AG04449 (cell line): ENCODE data around the gene AQP5.

Source experiments
- CTCF ChIA-PET: fragments of 350-600 bp; formaldehyde crosslinking; extraction: SDS; loops from one replicate; lab custom pipeline; 2021; ENCODE audit warnings: antibody characterized with exemption; lab: Yijun Ruan, JAX
- POLR2A ChIA-PET: fragments of 400-600, 350-600 bp; formaldehyde crosslinking; extraction: SDS; loops from one replicate; lab custom pipeline; 2020; ENCODE audit warnings: antibody characterized with exemption, inconsistent platforms; lab: Yijun Ruan, JAX
- DNase-seq: peaks from one replicate; pipeline ENCODE4 v3.0.0-alpha.2; 2010; ENCODE audit warnings: low read depth, low spot score
- H3K4me3 ChIP-seq: 2 replicates; pipeline ENCODE4 v1.5.1; 2011; ENCODE audit warnings: low read depth, mild to moderate bottlenecking, control low read depth, low read length
- TF ChIP-seq, protein P1 (sequence below): IDR thresholded peaks from one replicate; pipeline ENCODE4 v1.5.1; 2011; ENCODE audit warnings: mild to moderate bottlenecking, moderate library complexity, low read length, control low read depth, inconsistent platforms; ENCODE audit not compliant: insufficient read depth; ENCODE audit errors: missing control alignments

AQP5 gene

DNA sequence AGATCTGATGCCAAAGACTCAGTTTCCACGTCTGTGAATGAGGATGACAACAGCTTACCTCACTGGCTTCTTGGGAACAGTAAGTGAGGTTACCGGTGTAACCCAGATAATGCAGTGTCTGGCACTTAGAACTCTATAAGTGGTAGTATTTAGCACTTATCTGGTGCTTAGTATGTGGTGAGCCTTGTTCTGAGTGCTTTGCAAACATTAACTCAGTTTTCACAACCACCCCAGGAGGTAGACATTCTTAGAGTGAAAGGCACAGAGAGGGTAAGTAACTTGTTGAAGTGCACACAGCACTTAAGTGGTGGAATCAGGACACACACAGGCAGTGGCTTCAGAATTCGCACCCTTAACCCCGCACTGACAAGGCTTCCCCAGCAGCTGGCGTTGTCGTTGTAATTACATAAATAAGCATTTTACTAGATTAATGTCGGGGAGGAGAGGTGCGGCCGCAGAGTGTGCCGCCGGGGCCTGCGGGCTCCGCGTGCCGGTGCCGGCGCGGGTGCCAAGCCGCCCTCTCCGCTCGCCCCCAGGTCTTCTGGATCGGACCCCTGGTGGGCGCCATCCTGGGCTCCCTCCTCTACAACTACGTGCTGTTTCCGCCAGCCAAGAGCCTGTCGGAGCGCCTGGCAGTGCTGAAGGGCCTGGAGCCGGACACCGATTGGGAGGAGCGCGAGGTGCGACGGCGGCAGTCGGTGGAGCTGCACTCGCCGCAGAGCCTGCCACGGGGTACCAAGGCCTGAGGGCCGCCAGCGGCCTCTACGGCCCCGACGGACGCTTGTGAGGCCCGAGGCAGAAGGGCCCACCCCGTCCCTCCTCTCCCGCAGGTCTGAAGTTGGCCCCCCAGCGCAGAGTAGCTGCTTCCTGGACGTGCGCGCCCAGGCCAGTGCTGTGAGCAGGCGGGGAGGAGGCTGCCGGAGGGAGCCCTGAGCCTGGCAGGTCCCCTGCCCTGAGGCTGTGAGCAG is 6.5 kb upstream of the AQP5 start:
- POLR2A ChIA-PET: no interaction called here
- CTCF ChIA-PET: interaction anchor here (0.6 to 11.1 kb wide), 8 partner anchors 9 to 115 kb away, joined by 3 to 122 read pairs (median 6); no protein-coding TSS in a partner anchor
- DNase-seq: no peak
- no peak overlapping the region for H3K4me3 ChIP-seq
- TF ChIP-seq, protein P1, sequence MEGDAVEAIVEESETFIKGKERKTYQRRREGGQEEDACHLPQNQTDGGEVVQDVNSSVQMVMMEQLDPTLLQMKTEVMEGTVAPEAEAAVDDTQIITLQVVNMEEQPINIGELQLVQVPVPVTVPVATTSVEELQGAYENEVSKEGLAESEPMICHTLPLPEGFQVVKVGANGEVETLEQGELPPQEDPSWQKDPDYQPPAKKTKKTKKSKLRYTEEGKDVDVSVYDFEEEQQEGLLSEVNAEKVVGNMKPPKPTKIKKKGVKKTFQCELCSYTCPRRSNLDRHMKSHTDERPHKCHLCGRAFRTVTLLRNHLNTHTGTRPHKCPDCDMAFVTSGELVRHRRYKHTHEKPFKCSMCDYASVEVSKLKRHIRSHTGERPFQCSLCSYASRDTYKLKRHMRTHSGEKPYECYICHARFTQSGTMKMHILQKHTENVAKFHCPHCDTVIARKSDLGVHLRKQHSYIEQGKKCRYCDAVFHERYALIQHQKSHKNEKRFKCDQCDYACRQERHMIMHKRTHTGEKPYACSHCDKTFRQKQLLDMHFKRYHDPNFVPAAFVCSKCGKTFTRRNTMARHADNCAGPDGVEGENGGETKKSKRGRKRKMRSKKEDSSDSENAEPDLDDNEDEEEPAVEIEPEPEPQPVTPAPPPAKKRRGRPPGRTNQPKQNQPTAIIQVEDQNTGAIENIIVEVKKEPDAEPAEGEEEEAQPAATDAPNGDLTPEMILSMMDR: no peak

DNA sequence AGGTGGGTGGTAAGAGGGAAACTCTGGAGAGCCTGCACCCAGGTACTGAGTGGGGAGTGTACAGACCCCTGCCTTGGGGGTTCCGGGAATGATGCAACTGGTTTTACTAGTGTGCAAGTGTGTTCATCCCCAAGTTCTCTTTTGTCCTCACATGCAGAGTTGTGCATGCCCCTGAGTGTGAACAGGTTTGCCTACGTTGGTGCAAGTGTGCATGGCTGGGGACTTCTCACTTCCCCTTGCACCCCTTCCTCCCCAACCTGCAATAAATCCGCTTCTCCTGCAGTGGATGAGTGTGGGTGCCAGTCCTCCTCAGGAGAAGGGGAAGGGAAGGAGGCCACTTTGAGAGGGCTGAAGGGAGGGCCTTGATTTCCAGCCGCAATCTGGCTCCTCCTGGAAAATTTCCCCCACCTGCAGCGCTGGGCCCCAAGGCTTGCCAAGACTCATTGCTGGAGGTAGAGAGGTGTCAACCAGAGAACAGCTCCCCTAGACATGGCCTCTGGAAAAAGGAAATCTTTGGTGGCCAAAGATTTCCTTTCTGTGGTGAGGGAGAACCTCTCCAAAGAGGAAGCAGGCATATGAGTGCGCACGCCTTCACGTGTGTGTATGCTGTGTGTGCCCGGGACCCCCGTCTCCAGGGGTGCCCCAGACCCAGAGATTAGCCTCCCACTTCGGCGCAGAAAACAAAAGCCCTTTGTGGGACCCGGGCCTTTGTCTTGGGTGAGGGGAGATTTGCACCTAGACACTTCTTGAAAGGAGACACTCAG is 5.6 kb upstream of the AQP5 start:
- H3K4me3 ChIP-seq: no peak overlapping the region
- DNase-seq: no peak
- CTCF ChIA-PET: interaction anchor here (1.5 to 11.1 kb wide), 4 partner anchors 10 to 88 kb away, joined by 3 to 122 read pairs (median 25); no protein-coding TSS in a partner anchor
- POLR2A ChIA-PET: no interaction called here
- TF ChIP-seq, protein P1: no peak

DNA sequence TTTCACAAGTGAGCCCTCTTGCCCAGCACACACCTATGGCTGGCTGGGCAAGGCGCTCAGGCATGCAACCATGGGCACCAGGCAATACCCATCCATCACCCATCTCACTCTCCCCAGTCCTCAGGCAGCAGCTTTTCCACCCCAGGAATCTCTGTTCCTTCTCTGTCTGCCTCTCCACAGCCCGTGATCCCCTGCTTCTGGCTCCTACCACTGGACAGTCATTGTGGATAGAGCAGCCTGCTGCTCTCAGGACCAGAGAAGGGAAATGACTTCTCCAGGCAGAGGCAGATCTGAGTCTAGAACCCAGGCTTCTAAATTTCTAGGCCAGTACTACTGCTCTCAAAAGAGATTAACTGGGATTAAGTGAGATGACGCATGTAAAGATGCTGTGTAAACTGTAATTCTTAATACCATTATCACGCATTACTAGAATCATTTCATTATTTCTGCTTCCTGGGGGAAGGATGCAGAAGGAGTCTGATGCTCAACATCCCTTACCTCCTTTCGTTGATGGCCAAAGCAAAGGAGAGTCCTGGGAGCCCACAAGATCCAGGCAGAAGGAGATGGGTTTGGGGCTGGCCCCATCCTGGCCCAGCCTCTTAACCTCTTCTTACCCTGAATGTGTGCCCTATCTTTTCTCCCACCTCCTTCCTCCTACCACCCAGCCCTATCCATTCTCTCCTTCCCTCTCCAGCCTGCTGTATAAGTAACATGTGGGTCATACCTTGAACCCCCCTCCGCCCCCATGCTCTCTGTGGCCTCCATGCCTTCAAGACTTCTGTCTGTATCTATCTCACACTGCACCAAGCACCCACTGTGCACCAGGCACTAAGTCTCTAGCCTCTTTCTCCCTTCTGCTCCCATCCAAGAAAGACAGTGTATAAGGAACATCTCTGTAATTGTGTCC is 4.8 kb upstream of the AQP5 start:
- POLR2A ChIA-PET: no interaction called here
- DNase-seq: no peak
- no peak overlapping the region for H3K4me3 ChIP-seq
- CTCF ChIA-PET: interaction anchor here (1.0 to 11.1 kb wide), 7 partner anchors 10 to 89 kb away, joined by 3 to 122 read pairs (median 8); no protein-coding TSS in a partner anchor
- TF ChIP-seq, protein P1: no peak

DNA sequence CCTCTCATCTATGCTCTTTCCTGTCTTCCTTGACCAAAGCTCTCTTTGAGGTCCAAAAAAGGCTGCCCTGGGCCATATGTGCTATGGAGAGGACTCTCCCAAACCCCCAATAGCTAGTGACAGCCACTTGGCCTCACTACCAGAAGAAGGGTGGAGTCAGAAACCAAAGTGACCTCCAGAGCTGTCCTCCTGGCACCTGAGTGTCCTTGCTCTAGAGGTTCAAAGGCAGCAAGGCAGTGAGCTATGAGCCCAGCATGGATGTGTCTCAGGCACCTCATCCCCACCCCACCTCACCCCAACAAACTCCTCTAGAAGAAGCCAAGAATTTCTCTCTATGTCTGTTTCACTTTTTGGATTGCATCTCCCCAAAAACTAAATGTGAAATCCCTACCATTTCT is 4.1 kb upstream of the AQP5 start:
- ChIA-PET POLR2A (no interaction called here), CTCF (interaction anchor here (1.0 to 11.1 kb wide), 5 partner anchors 10 to 98 kb away, joined by 3 to 122 read pairs (median 22); no protein-coding TSS in a partner anchor)
- no peak for DNase-seq
- TF ChIP-seq, protein P1: no peak
- no peak overlapping the region for H3K4me3 ChIP-seq

DNA sequence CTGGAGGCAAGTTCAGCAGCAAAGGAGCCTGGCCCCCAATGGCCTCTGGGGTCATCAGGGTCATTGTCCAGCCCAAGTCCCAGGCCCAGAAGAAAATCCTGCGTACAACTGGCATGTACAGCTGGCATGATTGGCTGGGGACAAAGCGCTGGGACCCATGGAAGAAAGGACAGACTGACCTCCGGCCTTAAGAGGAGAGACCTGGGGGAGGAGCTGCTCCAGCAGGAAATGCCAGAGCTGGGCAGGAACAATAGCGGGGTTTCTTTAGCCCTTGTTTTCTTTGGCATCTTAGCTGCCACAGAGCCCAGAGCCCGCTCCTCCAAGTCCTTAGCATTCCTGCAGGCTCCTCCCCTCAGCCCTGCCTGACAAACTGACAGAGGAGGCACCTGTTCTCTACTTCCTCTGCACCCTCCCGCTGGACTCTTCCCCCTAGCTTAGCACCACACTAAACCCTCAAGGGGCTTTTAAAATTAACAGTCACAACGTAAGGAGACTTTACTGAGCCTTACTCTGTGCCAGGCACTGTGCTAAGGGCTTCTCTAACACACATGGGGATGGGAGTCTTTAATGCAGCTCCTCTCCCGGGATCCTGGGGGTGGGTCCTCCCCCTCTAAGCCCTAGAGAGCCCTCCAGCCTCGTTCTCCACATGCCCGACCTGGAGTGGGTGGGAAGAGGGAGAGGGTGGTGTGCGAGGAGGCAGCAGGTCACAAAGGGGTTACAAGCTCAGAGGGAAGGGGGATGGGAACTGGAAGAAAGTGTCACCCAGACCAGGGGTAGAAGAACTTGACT is 1.8 kb upstream of the AQP5 start:
- H3K4me3 ChIP-seq: no peak overlapping the region
- ChIA-PET CTCF (interaction anchor here (0.8 to 11.1 kb wide), 19 partner anchors 8 to 183 kb away, joined by 3 to 122 read pairs (median 4); partner anchors contain the start of genes AQP2 and AQP6), POLR2A (no interaction called here)
- TF ChIP-seq, protein P1: no peak
- DNase-seq: no peak
